Stomach (tissue), 9 donors: ENCODE results near the gene C15orf62. TPM values are rescaled to one million over a fixed set of nuclear protein-coding genes. Genes with fewer than 3 reads are reported as not detected.
A peak's percentile ranks its signal among the peaks of the same experiment; 100 is the strongest.

Source experiments
- DNase-seq, 2 donors: peaks; one replicate each; pipeline versions ENCODE4 v3.0.0 to v3.0.0-alpha.2; 2013 to 2019
- H3K27ac ChIP-seq, 5 donors: fragments of 200-600 bp in 4 of 5; sonication (generic) in 4 of 5; one replicate each; pipeline ENCODE4 v1.5.1; 2013 to 2019; ENCODE audit warnings: mild to moderate bottlenecking in 1 of 5, moderate library complexity in 1 of 5
- H3K27me3 ChIP-seq, 3 donors: fragments of 200-600 bp; sonication (generic); one replicate each; pipeline ENCODE4 v1.5.1; 2017 to 2019; ENCODE audit warnings: mixed run types in 1 of 3
- H3K36me3 ChIP-seq, 4 donors: fragments of 200-600 bp; sonication (generic); 1 replicate in 3 of 4; 2 replicates in 1 of 4; pipeline ENCODE4 v1.5.1; 2016 to 2019
- H3K4me1 ChIP-seq, 4 donors: fragments of 200-600 bp; sonication (generic); one replicate each; pipeline ENCODE4 v1.5.1; 2016 to 2019
- H3K4me3 ChIP-seq, 4 donors: fragments of 200-600 bp; sonication (generic) in 3 of 4; one replicate each; pipeline ENCODE4 v1.5.1; 2016 to 2019; ENCODE audit warnings: mild to moderate bottlenecking in 1 of 4
- H3K9me3 ChIP-seq, 4 donors: fragments of 200-600 bp; sonication (generic); one replicate each; pipeline ENCODE4 v1.5.1; 2016 to 2019
- CTCF ChIP-seq, 7 experiments: fragments of 450-650 bp in 4 of 7; fragments of 200-600 bp in 3 of 7; sonication (generic) in 3 of 7; IDR thresholded peaks; one replicate each; pipeline ENCODE4 v1.5.1; 2016 to 2019; ENCODE audit warnings: antibody characterized with exemption in 7 of 7, control low read depth in 2 of 7, mild to moderate bottlenecking in 1 of 7
- EP300 ChIP-seq: sonication (generic); formaldehyde crosslinking; IDR thresholded peaks from one replicate; pipeline ENCODE4 v1.6.1; 2017; ENCODE audit warnings: antibody characterized with exemption
- POLR2A ChIP-seq, 4 donors: fragments of 450-650 bp; IDR thresholded peaks; one replicate each; pipeline ENCODE4 v1.6.1; 2016; ENCODE audit warnings: antibody characterized with exemption in 4 of 4, control low read depth in 2 of 4, mild to moderate bottlenecking in 1 of 4, moderate library complexity in 1 of 4
- POLR2AphosphoS5 ChIP-seq, 3 donors: sonication (generic); formaldehyde crosslinking; IDR thresholded peaks; one replicate each; pipeline ENCODE4 v1.6.1; 2016; ENCODE audit warnings: antibody characterized with exemption in 3 of 3
- WGBS, 5 donors: extraction: QIAGEN DNeasy Blood & Tissue Kit in 3 of 5; methylation state at CpG; one replicate each; pipeline versions ENCODE4 v1.1.5 to v1.1.7; 2013 to 2018; 5-methylcytosine and 5-hydroxymethylcytosine counted together
- intact Hi-C: fragments of 100-400 bp; cut with DNase I; formaldehyde crosslinking; loops from one replicate; pipeline ENCODE4 v1.15.1; 2023; ENCODE audit warnings: low total_unique reads
- polyA plus RNA-seq, 3 donors: library from polyadenylated mRNA; stranded (reverse); fragments of 200-250 nt; gene quantifications; one replicate each; pipeline ENCODE4 v1.2.3, GENCODE V29; 2013
- total RNA-seq, 5 donors: library from RNA; depleted of rRNA; stranded (reverse); fragments of >200 nt; gene quantifications; one replicate each; pipeline versions ENCODE4 v1.1.0 to v1.2.3, GENCODE V29; 2014 to 2016
- donor health status: healthy with polysubstance abuse.
- donor health status: Bipolar disorder and iron deficiency.
- donor health status: healthy.

Gene C15orf62
- total and polyA plus RNA-seq, 8 donors, result 0.25 to 39.3 (median 2.4) TPM; not detected in 4

GRCh38 chr15:40796512-40796911, 26.7 kb downstream of the C15orf62 start:
- peaks cover 0 to 18% (median 4%) of the 10 kb centered on the region in 4 donors for H3K36me3 ChIP-seq
- no peaks in the 10 kb centered on the region for H3K27me3 ChIP-seq
- no peaks in the 10 kb centered on the region for H3K9me3 ChIP-seq
- 94 to 95% (median 94%) methylated on average over 5 of the region's 5 CpGs for WGBS, 5 donors
- TF ChIP-seq POLR2A (IDR thresholded peaks at IDR 0.05), result no peak
- no peak for TF ChIP-seq POLR2AphosphoS5 (IDR thresholded peaks at IDR 0.05)
- no peak for TF ChIP-seq EP300
- H3K27ac ChIP-seq, result peak overlapping the region in 2 of 5 donors; percentile 10 to 35
- intact Hi-C loops, result no loop called here
- H3K4me1 ChIP-seq, result peaks cover 13 to 55% (median 39%) of the 10 kb centered on the region in 4 donors
- H3K4me3 ChIP-seq, result no peak overlapping the region
- DNase-seq, result no peak

GRCh38 chr15:40799523-40799922, 29.7 kb downstream of the C15orf62 start:
- no peak for TF ChIP-seq POLR2AphosphoS5 (IDR thresholded peaks at IDR 0.05)
- TF ChIP-seq POLR2A (IDR thresholded peaks at IDR 0.05), result no peak
- TF ChIP-seq CTCF (IDR thresholded peaks at IDR 0.05), result no peak
- TF ChIP-seq EP300, result no peak
- peaks cover 0 to 14% (median 5%) of the 10 kb centered on the region in 4 donors for H3K36me3 ChIP-seq
- intact Hi-C loops, result no loop called here
- H3K27me3 ChIP-seq, result no peaks in the 10 kb centered on the region
- H3K4me3 ChIP-seq, result no peak overlapping the region
- 93 to 98% (median 95%) methylated on average over 3 of the region's 3 CpGs for WGBS, 5 donors
- peaks cover 13 to 59% (median 35%) of the 10 kb centered on the region in 4 donors for H3K4me1 ChIP-seq
- no peak for DNase-seq
- H3K9me3 ChIP-seq, result no peaks in the 10 kb centered on the region
- peak overlapping the region in 1 of 5 donors; percentile 57 for H3K27ac ChIP-seq

- Histone ChIP-seq H3K4me1 (peaks cover 20 to 59% (median 34%) of the 10 kb centered on the region in 4 donors), H3K36me3 (peaks cover 0 to 14% (median 5%) of the 10 kb centered on the region in 4 donors), H3K27ac (peak overlapping the region in 1 of 5 donors; percentile 15), H3K27me3 (no peaks in the 10 kb centered on the region), H3K9me3 (no peaks in the 10 kb centered on the region), H3K4me3 (no peak overlapping the region)
- TF ChIP-seq CTCF (IDR thresholded peaks at IDR 0.05), result no peak
- TF ChIP-seq POLR2AphosphoS5 (IDR thresholded peaks at IDR 0.05), result no peak
- no peak for TF ChIP-seq EP300
- no peak for TF ChIP-seq POLR2A (IDR thresholded peaks at IDR 0.05)
- no peak for DNase-seq
- intact Hi-C loops, result no loop called here
- WGBS, 5 donors, result 41 to 76% (median 59%) methylated on average over 2 of the region's 2 CpGs
Measured at GRCh38 chr15:40803076-40803475, 33.3 kb downstream of the C15orf62 start.

DNA sequence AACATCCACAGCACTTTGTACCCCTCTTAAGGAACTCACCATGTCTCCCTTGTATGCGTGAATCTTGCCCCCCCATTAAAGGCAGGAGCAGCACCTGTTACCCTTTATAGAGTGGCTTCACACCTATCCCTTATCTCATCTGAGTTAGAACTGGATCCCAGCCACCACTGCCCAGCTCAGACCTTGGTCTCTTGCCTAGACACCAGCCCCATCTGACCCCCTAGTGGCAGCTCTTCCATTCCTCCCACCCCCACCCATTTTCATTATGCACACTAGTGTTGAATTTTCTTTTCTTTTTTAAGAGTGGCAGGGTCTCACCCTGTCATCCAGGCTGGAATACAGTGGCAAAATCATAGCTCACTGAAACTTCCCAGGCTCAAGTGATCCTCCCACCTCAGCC, 33.9 kb downstream of the C15orf62 start:
- no peak for DNase-seq
- Histone ChIP-seq H3K4me1 (peaks cover 20 to 59% (median 37%) of the 10 kb centered on the region in 4 donors), H3K27me3 (no peaks in the 10 kb centered on the region), H3K9me3 (no peaks in the 10 kb centered on the region), H3K4me3 (no peak overlapping the region), H3K27ac (peak overlapping the region in 1 of 5 donors; percentile 15), H3K36me3 (peaks cover 0 to 9% (median 4%) of the 10 kb centered on the region in 4 donors)
- intact Hi-C loops, result no loop called here
- no peak for TF ChIP-seq POLR2A (IDR thresholded peaks at IDR 0.05)
- no peak for TF ChIP-seq POLR2AphosphoS5 (IDR thresholded peaks at IDR 0.05)
- WGBS, 5 donors, result 28 to 62% (median 47%) methylated on average over 1 of the region's 1 CpG

GRCh38 chr15:40806672-40807027, 36.9 kb downstream of the C15orf62 start:
- DNase-seq, result no peak
- peaks cover 8 to 31% (median 27%) of the 10 kb centered on the region in 4 donors for H3K36me3 ChIP-seq
- no peak for TF ChIP-seq EP300
- H3K9me3 ChIP-seq, result no peaks in the 10 kb centered on the region
- 0 to 4% (median 0%) methylated on average over 2 of the region's 2 CpGs for WGBS, 5 donors
- peak overlapping the region; percentile 90 to 98 (median 94) for H3K27ac ChIP-seq
- H3K27me3 ChIP-seq, result no peaks in the 10 kb centered on the region
- H3K4me3 ChIP-seq, result peak overlapping the region; percentile 81 to 99 (median 89)
- peaks cover 20 to 58% (median 42%) of the 10 kb centered on the region in 4 donors for H3K4me1 ChIP-seq
- intact Hi-C loops, result no loop called here
